OCI-LY7 (cell line): ENCODE data around the gene MTHFD1L. TPM values are rescaled to one million over a fixed set of nuclear protein-coding genes. Genes with fewer than 3 reads are reported as not detected.

Source experiments
- BruUV-seq: library from RNA; stranded (reverse); fragments of 400-500 nt; replicated peaks from 2 replicates; lab custom pipeline; 2021; lab: Mats Ljungman, UMichigan
- CTCF ChIA-PET: fragments of 300-600 bp; sonication (Branson Sonifier 250); formaldehyde crosslinking; loops from one replicate; lab custom pipeline; 2022; ENCODE audit warnings: antibody characterized with exemption; ENCODE audit not compliant: unreplicated experiment; lab: Charles Lee
- POLR2A ChIA-PET: fragments of 300-600 bp; sonication (Branson Sonifier 250); formaldehyde crosslinking; loops from one replicate; lab custom pipeline; 2022; ENCODE audit warnings: antibody characterized with exemption; lab: Charles Lee
- DNase-seq: peaks from one replicate; pipeline ENCODE4 v3.0.0-alpha.2; 2015; ENCODE audit warnings: low spot score
- H2AFZ ChIP-seq: fragments of 200-600 bp; sonication (generic), shearing (Covaris generic); 2 replicates; pipeline ENCODE4 v1.6.1; 2014; ENCODE audit warnings: mild to moderate bottlenecking, antibody characterized with exemption, low read length, moderate library complexity
- H3K27ac ChIP-seq: fragments of 200-600 bp; sonication (generic); 2 replicates; pipeline ENCODE4 v1.5.1; 2014; ENCODE audit warnings: mixed run types, low read depth, mild to moderate bottlenecking, moderate library complexity, low read length, inconsistent platforms; ENCODE audit not compliant: poor library complexity, severe bottlenecking
- H3K36me3 ChIP-seq: fragments of 200-600 bp; sonication (generic); 2 replicates; pipeline ENCODE4 v1.6.1; 2014; ENCODE audit warnings: mild to moderate bottlenecking, antibody characterized with exemption, low read length, moderate library complexity, mixed read lengths; ENCODE audit not compliant: insufficient read depth
- H3K4me1 ChIP-seq: fragments of 200-600 bp; sonication (generic); 2 replicates; pipeline ENCODE4 v1.5.1; 2014; ENCODE audit warnings: mild to moderate bottlenecking, low read length; ENCODE audit not compliant: insufficient read depth, poor library complexity, severe bottlenecking
- H3K4me2 ChIP-seq: fragments of 200-600 bp; sonication (generic); 2 replicates; pipeline ENCODE4 v1.6.1; 2014; ENCODE audit warnings: mild to moderate bottlenecking, low read length
- H3K4me3 ChIP-seq: fragments of 200-600 bp; sonication (generic); 2 replicates; pipeline ENCODE4 v1.5.1; 2014; ENCODE audit warnings: mild to moderate bottlenecking, low read depth, low read length; ENCODE audit not compliant: poor library complexity, severe bottlenecking
- H3K79me2 ChIP-seq: fragments of 200-600 bp; sonication (generic); 2 replicates; pipeline ENCODE4 v1.6.1; 2016; ENCODE audit warnings: low read depth, mild to moderate bottlenecking, low read length, moderate library complexity, mixed read lengths; ENCODE audit not compliant: insufficient read depth
- H3K9me2 ChIP-seq: fragments of 200-600 bp; sonication (generic); 2 replicates; pipeline ENCODE4 v1.6.1; 2016; ENCODE audit warnings: mild to moderate bottlenecking, low read length, mixed read lengths; ENCODE audit not compliant: insufficient read depth
- H3K9me3 ChIP-seq: fragments of 200-600 bp; sonication (generic); 2 replicates; pipeline ENCODE4 v1.6.1; 2014; ENCODE audit warnings: mild to moderate bottlenecking, mixed run types, low read length, mixed read lengths
- H4K20me1 ChIP-seq: fragments of 200-600 bp; sonication (generic); 2 replicates; pipeline ENCODE4 v1.6.1; 2014; ENCODE audit warnings: mild to moderate bottlenecking, antibody characterized with exemption, low read length, moderate library complexity, mixed read lengths; ENCODE audit not compliant: insufficient read depth
- EZH2phosphoT487 ChIP-seq: fragments of 200-600 bp; sonication (generic); IDR thresholded peaks from 2 replicates; pipeline ENCODE4 v1.6.1; 2018; ENCODE audit warnings: low read depth, borderline replicate concordance, mild to moderate bottlenecking, mixed run types, antibody characterized with exemption, low read length, moderate library complexity, mixed read lengths
- intact Hi-C: fragments of 100-400 bp; cut with micrococcal nuclease; formaldehyde crosslinking; loops from one replicate; pipeline ENCODE4 v1.10.0; 2022; ENCODE audit not compliant: unreplicated experiment
- total RNA-seq, 2 experiments: library from RNA; depleted of rRNA in 1 of 2; stranded (reverse); fragments of >200 nt in 1 of 2; shearing (Covaris generic) in 1 of 2; gene quantifications; 2 replicates each; pipeline ENCODE4 v1.2.3, GENCODE V29; 2014 to 2022
- TF ChIP-seq, protein P1 (sequence below): fragments of 200-600 bp; sonication (generic); conservative IDR thresholded peaks from 2 replicates; pipeline ENCODE4 v1.5.1; 2014; ENCODE audit warnings: mild to moderate bottlenecking, antibody characterized with exemption, low read length, moderate library complexity, mixed read lengths

The MTHFD1L gene
- total RNA-seq, 2 experiments from 2014 or later = 68.4 to 144 TPM

DNA sequence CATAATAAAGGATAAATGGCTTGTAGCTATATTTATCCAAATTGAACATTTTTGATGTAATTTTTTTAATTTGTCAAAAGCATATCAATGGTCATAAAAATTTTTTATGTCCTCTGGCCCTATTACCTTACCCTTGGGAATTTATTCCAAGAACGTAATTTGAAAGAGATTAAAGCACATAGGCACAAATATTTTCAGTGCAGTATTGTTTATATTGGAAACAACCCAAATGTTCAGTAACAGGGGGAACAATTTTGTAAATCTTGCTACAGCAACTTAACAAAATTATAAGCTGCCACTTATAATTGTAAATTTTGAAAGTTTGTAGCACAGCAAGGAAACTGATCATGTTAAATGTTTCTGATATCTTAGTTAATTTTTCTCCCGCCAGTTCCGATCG lies 142.4 kb downstream of the MTHFD1L start:
- ChIA-PET CTCF (no interaction called here), POLR2A (interaction anchor here (0.5 kb wide), 1 partner anchor 74 kb away, joined by 3 read pairs; no protein-coding TSS in a partner anchor)
- no peak overlapping the region for H3K4me3 ChIP-seq
- no peak overlapping the region for H2AFZ ChIP-seq
- H3K9me3 ChIP-seq = no peaks in the 10 kb centered on the region
- H3K9me2 ChIP-seq = no peaks in the 10 kb centered on the region
- no peaks in the 10 kb centered on the region for H3K4me1 ChIP-seq
- no peak for DNase-seq
- TF ChIP-seq, protein P1, sequence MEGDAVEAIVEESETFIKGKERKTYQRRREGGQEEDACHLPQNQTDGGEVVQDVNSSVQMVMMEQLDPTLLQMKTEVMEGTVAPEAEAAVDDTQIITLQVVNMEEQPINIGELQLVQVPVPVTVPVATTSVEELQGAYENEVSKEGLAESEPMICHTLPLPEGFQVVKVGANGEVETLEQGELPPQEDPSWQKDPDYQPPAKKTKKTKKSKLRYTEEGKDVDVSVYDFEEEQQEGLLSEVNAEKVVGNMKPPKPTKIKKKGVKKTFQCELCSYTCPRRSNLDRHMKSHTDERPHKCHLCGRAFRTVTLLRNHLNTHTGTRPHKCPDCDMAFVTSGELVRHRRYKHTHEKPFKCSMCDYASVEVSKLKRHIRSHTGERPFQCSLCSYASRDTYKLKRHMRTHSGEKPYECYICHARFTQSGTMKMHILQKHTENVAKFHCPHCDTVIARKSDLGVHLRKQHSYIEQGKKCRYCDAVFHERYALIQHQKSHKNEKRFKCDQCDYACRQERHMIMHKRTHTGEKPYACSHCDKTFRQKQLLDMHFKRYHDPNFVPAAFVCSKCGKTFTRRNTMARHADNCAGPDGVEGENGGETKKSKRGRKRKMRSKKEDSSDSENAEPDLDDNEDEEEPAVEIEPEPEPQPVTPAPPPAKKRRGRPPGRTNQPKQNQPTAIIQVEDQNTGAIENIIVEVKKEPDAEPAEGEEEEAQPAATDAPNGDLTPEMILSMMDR = no peak
- TF ChIP-seq EZH2phosphoT487 = no peak
- no peaks in the 10 kb centered on the region for H4K20me1 ChIP-seq
- BruUV-seq = no TSS peak
- no peaks in the 10 kb centered on the region for H3K79me2 ChIP-seq
- H3K36me3 ChIP-seq = peaks cover 48% of the 10 kb centered on the region; the same call in 1 of the 2 replicates
- no peak overlapping the region for H3K27ac ChIP-seq
- intact Hi-C loops = no loop called here
- H3K4me2 ChIP-seq = no peak overlapping the region

DNA sequence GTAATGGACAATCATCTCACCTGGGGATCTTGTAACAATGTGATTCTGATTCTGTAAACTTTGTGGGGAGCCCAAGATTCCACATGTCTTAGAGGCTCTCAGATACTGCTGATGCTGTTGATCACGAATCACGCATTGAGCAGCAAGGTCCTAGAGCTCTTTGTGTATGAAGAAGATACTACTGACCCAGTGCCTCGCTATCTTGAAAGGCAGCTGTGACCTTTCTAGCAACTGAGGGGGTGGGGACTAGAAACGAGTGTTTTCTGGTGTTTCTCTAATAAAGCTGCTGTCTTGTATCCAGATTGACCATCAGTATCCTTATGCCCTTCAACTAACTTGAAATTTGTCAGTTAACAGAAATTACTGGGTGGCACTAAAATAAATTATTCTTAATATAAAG lies 142.9 kb downstream of the MTHFD1L start:
- H3K9me3 ChIP-seq = no peaks in the 10 kb centered on the region
- DNase-seq = no peak
- intact Hi-C loops = no loop called here
- no peak overlapping the region for H3K4me3 ChIP-seq
- H3K27ac ChIP-seq = no peak overlapping the region
- H3K9me2 ChIP-seq = no peaks in the 10 kb centered on the region
- H3K4me2 ChIP-seq = no peak overlapping the region
- H3K4me1 ChIP-seq = no peaks in the 10 kb centered on the region
- no peak overlapping the region for H2AFZ ChIP-seq
- no peaks in the 10 kb centered on the region for H4K20me1 ChIP-seq
- BruUV-seq = no TSS peak
- peaks cover 50% of the 10 kb centered on the region; the same call in 1 of the 2 replicates for H3K36me3 ChIP-seq
- TF ChIP-seq, protein P1 = no peak
- TF ChIP-seq EZH2phosphoT487 = no peak
- CTCF ChIA-PET = no interaction called here
- POLR2A ChIA-PET = interaction anchor here (0.5 kb wide), 1 partner anchor 73 kb away, joined by 3 read pairs; no protein-coding TSS in a partner anchor
- H3K79me2 ChIP-seq = no peaks in the 10 kb centered on the region

DNA sequence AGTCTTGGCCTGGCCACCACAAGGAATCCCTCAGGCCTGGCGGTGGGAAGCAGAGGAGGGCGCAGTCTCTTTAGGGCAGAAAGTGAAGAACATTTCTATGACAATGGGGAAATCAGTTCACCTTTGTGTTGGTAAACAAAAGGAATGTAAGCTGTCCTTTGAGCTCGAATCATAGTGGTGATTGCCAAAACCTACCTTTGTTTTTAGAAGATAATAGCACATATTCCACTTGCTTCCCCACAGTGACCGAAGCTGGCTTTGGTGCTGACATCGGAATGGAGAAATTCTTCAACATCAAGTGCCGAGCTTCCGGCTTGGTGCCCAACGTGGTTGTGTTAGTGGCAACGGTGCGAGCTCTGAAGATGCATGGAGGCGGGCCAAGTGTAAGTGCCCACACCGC lies 144.1 kb downstream of the MTHFD1L start:
- no peaks in the 10 kb centered on the region for H3K4me1 ChIP-seq
- DNase-seq = no peak
- no peak overlapping the region for H2AFZ ChIP-seq
- no TSS peak for BruUV-seq
- no peaks in the 10 kb centered on the region for H3K79me2 ChIP-seq
- H3K4me3 ChIP-seq = no peak overlapping the region
- H3K9me2 ChIP-seq = no peaks in the 10 kb centered on the region
- H3K27ac ChIP-seq = no peak overlapping the region
- H3K36me3 ChIP-seq = peaks cover 62% of the 10 kb centered on the region; the same call in 1 of the 2 replicates
- no peak overlapping the region for H3K4me2 ChIP-seq
- no peaks in the 10 kb centered on the region for H3K9me3 ChIP-seq
- CTCF ChIA-PET = no interaction called here
- POLR2A ChIA-PET = interaction anchor here (0.6 to 1.3 kb wide), 3 partner anchors 9 to 430 kb away, joined by 3 to 5 read pairs (median 4); no protein-coding TSS in a partner anchor
- no peaks in the 10 kb centered on the region for H4K20me1 ChIP-seq
- TF ChIP-seq EZH2phosphoT487 = no peak
- TF ChIP-seq, protein P1 = no peak
- intact Hi-C loops = no loop called here
